HG03520 (cell line): ENCODE data around the gene RNF217.
"Not testable (repeated sequence)": the region's sequence is repeated elsewhere in the genome, so short reads cannot be mapped to it uniquely, and the experiment has no call there.

ENCODE experiments used
- ATAC-seq: cut with Tn5 transposase; IDR thresholded peaks from one replicate; pipeline ENCODE4 v1.9.1; 2021; ENCODE audit warnings: mild to moderate bottlenecking, moderate library complexity; ENCODE audit not compliant: unreplicated experiment

The RNF217 gene

DNA sequence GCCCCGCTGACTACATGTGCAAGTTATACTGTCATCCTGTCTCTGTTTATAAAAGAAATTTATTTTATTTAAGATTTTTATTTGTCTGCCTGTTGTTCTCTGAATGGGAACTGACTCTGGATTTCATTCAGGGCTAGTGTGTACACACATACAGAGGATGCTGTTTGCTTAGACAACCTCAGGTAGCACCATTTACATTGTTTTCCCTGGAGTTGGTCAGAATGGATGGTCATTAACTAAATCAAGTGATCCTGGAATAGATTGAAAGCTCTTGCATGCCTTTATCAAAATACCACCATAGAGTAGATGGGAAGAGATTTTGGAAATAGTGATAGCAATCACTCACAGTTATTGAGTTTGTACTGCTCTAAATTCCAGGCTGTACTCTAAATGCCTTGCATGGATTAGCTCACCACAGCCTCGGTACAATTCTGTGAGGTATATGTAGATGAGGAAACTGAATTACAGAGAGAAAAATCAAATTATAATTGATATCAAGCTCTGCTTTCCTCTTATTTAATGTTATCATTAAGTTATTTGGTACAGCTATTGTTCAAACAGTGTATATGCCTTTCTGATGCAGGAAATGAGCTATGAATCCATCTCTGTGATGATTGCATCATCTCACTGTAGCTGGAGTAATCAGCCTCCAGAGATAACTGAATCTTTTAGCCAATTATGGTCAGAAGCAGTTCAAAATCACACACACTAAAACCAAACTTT is 51.9 kb downstream of the RNF217 start:
- ATAC-seq, result no peak

DNA sequence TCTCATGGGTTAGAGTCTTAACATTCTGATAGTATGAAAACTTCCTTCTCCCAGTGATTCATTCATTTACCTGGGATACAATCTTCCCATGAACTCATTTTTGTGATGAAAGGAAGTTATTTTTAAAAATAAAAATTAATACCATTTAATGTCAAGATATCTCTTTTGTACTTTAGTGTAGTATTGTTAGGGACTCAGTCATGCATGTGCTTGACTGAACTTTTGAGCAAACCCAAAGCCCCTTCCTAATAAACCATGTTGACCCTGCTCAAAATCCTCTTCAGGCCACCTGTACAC is 52.4 kb downstream of the RNF217 start:
- ATAC-seq, result no peak

DNA sequence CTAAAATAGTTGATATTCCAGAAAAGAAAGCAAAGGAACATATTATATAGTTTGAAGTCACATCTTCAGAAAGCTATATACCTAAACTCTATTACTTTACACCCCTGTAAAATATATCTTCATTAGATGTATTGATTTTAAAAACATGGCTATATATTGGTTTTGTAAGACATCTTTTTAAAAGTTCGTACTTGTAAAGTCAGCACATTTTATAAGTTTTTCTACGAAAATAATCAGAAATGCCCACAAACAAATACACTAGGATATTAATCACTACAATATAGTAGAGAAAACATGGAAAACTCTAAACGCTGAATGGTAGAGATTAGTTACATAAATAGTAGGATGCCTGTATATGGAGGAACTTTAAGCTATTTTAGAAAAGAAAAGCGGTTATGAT is 52.9 kb downstream of the RNF217 start:
- ATAC-seq, result no peak

DNA sequence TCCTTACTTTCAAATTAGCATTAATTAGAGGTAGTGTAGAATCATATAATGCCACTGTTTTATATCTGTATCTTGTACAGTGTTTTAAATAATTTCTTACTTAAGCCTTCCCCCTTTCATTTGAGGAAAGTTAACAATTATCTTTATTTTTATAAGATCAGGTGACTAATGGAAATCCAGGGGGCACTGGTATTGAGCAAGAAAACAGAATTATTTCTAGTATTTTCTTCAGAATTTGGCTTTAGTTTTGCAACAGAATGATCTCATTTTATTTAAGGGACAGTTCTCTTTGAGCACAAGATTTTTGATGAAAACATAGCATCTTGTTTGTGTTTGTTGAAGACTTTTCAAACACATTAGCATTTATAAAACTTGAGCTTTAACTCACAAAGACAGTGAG is 55.9 kb downstream of the RNF217 start:
- ATAC-seq, result no peak

DNA sequence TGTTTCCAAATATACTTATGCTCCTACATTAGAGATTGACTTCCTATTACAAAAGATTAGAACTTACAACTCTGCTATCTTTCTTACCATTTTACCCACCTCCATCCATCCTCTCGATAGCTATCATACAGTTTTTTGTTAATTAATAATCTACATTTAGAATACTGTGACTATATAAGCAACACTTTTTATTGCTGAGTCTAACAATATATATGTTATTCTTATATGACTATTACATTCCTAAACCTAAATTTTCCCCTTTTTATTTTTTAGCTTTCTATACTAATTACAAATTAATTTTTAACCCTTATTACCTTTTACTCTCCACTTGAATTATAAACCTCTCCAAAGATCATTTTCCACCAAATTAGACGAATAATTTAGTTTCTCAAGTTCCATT is 57.0 kb downstream of the RNF217 start:
- ATAC-seq, result no peak

DNA sequence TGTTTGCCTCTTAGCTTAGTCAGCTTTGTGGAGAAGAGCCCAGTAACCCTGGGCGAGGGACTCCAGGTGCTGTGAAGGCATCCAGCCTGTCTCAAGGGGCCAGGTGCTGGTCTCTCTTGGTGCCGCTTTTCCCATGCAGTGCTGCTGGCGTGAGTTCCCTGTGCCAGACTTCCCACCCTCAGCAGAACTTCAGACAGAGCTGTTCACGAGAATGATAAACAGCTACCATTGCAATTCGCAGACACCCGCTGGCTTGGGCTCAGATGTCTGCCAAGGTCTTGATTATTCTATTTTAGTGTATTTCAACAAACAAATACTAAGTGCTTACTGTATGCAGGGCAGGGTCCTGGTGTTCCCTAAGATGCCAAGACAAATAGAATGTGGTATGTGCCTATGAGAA is 57.7 kb downstream of the RNF217 start:
- ATAC-seq, result no peak

DNA sequence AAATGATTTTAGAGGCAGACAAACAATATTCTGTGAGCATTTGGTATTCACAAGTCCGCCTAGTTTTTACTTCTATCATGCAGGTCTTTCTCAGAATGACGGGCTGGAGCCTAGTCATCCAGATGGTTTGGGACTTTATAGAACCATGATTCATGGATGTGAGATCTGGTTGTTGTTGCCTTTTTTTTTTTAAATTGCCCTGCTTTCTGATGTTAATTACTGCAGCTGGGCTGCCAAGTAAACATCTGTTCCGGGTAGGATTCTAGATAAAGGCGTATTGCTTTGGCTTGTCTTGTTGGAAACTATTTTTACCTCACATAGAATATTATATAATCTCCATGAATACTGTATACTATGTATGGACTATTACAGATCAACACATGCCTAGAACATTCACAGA is 58.1 kb downstream of the RNF217 start:
- no peak for ATAC-seq

DNA sequence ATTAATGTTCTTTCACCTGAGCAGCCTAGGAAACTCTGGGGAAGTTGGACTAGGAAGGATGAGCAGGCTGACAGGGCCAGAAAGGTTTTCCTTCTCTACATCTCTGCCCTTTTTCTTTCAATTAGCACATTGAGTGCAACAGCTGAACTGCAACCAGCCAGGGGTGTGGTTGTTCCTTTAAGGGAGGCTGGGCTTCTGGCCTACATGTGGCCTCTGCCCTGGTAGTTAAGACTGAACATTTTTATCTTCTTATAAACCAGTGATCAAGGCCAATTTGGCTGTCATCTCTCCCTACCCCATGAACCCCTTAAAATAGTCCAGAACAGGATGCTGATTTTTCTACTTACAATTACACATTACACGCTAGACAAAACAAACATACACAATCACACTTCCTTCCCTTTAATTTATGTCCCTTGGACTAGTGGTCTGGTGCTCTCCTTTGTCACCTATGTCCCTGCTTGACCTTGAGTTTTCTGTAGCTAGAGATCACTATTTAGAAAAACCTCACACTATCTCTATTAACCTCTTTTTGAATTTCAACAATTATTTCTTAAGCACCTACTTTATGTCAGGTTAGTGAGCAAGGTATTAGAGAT is 60.3 kb downstream of the RNF217 start:
- no peak for ATAC-seq

DNA sequence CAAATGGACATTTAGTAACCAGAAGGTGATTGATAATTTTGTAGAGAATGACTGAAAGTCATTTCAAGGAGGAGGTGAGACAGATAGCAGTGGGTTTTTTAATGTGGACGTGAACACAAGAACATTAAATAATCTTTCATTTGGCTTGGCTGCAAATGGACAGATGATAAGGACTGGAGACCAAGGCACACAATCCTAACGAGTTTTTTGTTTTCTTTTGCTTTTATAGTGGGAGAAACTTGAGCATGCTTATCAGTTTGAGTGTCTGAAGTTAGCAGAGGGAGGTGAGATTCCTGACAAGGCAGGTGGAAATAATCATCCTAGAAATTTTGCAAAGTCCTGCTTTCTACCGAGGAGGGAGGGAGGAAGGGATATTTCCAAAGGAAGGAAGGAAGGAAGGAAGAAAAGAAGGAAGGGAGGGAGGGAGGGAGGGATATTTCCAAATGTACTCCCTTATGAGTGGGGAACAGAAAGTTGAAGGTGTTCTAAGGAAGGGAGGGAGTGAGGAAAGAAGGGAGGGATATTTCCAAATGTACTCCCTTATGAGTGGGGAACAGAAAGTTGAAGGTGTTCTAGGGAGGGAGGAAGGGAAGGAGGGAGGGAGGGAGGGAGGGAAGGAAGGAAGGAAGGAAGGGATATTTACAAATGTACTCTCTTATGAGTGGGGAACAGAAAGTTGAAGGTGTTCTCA is 63.1 kb downstream of the RNF217 start:
- ATAC-seq, result no peak

DNA sequence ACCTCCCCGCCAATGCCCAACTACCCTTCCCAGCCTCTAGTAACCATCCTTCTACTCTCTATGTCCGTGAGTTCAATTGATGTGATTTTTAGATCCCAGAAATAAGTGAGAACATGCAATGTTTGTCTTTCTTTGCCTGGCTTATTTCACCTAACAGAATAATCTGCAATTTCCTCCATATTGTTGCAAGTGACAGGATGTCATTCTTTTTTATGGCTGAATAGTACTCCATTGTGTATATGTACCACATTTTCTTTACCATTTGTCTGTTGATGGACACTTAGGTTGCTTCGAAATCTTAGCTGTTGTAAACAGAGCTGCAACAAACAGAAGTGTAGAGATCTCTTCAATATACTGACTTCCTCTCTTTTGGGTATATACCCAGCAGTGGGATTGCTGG is 65.0 kb downstream of the RNF217 start:
- ATAC-seq, result no peak

DNA sequence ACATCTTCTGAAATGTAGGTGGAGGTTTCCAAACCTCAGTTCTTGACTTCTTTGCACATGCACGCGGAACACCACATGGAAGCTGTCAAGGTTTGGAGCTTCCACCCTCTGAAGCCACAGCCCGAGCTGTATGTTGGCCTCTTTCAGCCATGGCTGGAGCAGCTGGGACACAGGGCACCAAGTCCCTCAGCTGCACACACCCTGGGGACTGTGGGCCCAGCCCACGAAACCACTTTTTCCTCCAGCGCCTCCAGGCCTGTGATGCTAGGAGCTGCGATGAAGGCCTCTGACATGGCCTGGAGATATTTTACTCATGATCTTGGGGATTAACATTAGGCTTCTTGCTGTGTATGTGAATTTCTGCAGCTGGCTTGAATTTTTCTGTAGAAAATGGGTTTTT is 68.7 kb downstream of the RNF217 start:
- no peak for ATAC-seq

DNA sequence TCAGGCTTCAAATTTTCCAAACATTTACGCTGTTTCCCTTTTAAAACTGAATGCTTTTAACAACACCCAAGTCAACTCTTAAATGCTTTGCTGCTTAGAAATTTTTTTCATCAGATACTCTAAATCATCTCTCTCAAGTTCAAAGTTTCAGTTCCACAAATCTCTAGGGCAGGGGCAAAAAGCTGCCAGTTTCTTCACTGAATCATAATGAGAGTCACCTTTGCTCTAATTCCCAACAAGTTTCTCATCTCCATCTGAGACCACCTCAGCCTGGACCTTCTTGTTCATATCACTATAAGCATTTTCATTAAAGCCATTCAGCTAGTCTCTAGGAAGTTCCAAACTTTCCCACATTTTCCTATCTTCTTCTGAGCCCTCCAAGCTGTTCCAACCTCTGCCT is 69.1 kb downstream of the RNF217 start:
- no peak for ATAC-seq

DNA sequence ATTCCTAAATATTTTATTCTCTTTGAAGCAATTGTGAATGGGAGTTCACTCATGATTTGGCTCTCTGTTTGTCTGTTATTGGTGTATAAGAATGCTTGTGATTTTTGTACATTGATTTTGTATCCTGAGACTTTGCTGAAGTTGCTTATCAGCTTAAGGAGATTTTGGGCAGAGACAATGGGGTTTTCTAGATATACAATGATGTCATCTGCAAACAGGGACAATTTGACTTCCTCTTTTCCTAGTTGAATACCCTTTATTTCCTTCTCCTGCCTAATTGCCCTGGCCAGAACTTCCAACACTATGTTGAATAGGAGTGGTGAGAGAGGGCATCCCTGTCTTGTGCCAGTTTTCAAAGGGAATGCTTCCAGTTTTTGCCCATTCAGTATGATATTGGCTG is 72.7 kb downstream of the RNF217 start:
- ATAC-seq, result not testable (repeated sequence)

DNA sequence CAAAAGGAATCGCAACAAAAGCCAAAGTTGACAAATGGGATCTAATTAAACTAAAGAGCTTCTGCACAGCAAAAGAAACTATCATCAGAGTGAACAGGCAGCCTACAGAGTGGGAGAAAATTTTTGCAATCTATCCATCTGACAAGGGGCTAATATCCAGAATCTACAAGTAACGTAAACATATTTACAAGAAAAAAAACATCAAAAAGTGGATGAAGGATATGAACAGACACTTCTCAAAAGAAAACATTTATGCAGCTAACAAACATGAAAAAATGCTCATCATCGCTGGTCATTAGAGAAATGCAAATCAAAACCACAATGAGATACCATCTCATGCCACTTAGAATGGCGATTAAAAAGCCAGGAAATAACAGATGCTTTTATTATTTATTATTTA is 74.2 kb downstream of the RNF217 start:
- not testable (repeated sequence) for ATAC-seq

DNA sequence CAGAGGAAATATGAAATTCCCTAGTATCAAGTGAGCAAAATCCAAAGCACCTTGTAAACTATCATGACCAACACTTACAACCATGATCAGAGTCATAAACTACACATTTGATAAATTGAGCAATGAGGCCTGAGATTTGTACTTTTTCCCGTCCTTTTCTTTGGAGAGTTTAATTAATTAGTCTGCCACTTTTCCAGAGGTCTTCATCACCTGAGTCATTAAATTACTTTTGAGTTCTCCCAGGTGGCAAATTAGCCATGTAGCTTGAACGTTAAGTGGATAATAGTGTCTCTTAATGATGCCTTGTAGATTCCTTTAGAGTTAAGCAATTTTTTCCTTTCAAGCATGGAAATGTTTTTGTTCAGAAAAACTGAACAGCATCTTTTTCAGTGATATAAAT is 75.6 kb downstream of the RNF217 start:
- ATAC-seq, result no peak

DNA sequence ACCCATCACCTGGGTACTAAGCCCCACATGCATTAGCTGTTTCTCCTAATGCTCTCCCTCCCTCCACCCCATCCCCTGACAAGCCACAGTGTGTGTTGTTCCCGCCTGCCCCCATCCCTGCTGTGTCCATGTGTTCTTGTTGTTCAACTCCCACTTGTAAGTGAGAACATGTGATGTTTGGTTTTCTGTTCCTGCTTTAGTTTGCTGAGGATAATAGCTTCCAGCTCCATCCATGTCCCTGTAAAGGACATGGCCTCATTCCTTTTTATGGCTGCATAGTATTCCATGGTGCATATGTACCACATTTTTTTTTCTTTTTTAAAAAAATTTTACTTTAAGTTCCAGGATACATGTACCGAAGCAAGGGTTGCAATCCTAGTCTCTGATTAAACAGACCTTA is 76.7 kb downstream of the RNF217 start:
- no peak for ATAC-seq

DNA sequence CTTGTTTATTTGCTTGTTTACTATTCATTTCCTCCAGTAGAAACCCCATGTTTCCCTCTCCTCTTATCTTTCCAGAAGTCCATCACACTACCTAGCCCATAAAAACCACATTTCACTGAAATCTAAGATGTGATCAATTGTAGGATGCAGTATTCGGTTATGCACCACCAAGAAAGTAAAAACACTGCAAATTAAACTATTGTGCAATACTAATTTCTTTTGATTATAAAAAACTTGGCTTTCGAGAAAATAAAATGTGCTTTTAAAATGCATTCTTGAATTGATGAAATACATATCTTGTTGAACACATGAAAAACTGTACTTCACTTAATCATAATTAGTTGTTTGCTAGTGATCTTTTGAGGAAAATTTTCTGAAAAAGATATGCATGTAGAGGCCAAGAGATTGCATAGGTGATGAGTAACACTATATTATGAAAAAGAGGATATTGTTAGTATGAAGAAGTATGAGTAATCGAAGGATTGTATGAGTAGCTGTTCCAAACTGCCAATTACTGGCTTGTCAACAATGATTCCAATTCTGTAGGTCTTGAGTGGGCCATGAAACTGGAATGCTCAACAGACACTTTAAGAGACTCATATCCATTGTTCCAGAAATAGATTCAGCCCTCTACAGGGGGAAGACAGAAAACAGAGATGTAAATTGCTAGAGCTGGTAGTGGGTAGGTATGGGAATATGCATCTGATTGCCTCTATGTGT is 79.7 kb downstream of the RNF217 start:
- no peak for ATAC-seq

DNA sequence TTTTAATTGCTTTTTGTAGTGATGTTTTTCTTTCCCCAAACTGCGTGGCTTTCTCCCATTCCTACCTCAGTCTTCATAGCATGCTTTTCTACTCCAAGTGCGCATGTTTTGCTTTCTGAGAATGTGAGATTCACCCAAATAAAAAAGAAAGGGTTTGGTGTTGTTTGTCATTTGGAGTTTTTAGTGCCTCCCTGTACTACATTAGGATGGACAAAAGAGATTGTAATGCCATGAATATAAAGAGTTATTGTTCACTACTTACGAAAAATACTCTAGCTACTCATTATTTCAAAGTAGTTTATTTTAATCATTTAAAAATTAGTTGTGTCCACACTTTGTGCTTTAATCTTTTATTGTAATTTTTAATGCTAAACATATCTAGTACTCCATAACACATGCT is 81.8 kb downstream of the RNF217 start:
- ATAC-seq, result no peak

DNA sequence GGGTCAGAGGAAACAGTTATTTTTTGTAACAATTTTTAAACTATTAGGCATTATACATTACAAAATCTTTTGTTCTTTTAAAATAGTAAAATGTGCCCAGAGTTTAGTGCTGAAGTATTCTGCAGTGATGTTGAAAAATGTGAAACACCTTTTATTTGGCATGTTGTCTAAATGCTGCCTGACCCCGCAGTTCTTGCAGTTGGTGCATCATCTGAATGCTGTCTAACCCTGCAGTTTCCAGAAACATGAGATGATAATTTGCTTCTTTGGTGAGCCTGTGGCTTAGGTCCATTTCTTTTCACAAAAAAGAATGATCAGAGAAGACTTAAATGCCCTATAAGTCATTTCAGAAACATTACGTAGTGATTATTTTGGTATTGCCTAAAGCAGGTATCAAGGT is 82.4 kb downstream of the RNF217 start:
- no peak for ATAC-seq

DNA sequence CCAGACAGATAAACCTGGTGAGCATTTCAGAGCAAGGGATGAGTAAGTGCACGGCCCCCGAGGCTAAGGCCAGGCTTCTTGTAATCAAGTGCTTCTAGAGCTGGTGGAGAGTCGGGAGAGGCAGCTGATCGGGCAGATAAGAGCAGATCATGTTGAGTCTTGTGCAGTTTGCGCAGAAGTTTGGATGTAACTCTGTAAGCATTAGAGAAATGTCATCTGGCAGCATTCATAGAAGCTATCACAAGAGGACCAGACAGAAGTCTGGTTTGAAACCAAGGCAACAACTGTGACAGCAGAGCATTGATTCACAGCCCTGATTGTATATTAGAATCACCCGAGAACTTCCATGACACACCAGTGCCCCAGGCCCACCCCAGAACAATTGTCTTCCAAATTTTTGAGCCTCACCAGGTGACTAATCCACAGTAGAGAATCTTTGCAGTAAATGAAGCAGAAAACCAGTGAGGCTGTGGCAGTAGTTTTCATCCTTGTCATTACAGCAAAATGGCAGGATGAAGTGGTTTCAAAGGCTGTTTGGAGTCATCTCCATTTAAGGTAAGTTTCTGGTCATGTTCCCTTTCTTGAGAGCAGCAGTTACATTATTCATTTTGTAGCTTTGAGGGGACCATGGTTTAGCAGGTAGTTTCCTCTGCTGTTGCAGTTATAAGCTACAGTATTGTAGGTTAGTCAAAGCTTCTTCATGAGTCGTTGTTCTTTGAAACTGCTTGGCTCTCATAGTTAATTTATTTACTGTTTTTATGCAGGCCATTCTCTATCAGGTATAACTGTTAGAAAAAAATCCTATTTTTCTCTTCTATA is 84.1 kb downstream of the RNF217 start:
- ATAC-seq, result no peak

DNA sequence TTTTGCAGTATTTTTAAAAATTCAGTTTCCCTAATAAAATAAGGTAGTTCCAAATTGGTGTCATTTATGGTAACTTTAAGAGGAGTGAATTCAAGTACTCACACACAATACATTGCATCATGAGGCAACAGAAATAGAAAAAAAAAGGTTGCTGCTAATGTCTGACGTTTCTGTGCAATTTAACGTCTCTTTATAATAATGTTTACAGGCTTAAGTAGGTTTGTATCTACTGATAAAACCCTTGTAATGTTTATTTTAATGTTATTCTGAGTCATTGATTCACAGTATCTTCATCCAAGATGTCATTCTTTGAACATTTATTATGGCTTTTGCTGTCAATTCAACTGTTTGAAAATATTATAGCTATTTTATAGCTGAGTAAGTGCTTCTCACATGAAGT is 86.0 kb downstream of the RNF217 start:
- ATAC-seq, result no peak
